Neural cell (in vitro differentiated cells): ENCODE results near the gene MYO5A. TPM values are rescaled to one million over a fixed set of nuclear protein-coding genes. Genes with fewer than 3 reads are reported as not detected.

Experiments
- H2AFZ ChIP-seq: fragments of 200-600, 300-800 bp; sonication (generic), shearing (Covaris generic); 2 replicates; pipeline ENCODE4 v1.6.0; 2014; ENCODE audit warnings: low read depth, mild to moderate bottlenecking, antibody characterized with exemption, low read length, moderate library complexity
- H3F3A ChIP-seq: fragments of 200-600 bp; shearing (Covaris generic); 2 replicates; pipeline ENCODE4 v1.6.1; 2016; ENCODE audit warnings: mild to moderate bottlenecking, moderate library complexity, mixed read lengths, antibody characterized with exemption, low read length; ENCODE audit not compliant: insufficient read depth, poor library complexity, severe bottlenecking
- H3K27ac ChIP-seq: fragments of 200-600, 300-800 bp; sonication (generic), shearing (Covaris generic); 2 replicates; pipeline ENCODE4 v1.5.1; 2014; ENCODE audit warnings: mild to moderate bottlenecking, low read length, moderate library complexity
- H3K27me3 ChIP-seq: fragments of 300-800, 200-600 bp; sonication (generic), shearing (Covaris generic); 2 replicates; pipeline ENCODE4 v1.6.0; 2014; ENCODE audit warnings: mild to moderate bottlenecking, low read depth, low read length, moderate library complexity; ENCODE audit not compliant: insufficient read depth
- H3K36me3 ChIP-seq: fragments of 300-800, 200-600 bp; sonication (generic), shearing (Covaris generic); 2 replicates; pipeline ENCODE4 v1.5.1; 2014; ENCODE audit warnings: mild to moderate bottlenecking, antibody characterized with exemption, low read length, moderate library complexity; ENCODE audit not compliant: insufficient read depth
- H3K4me2 ChIP-seq: fragments of 300-800, 200-600 bp; sonication (generic), shearing (Covaris generic); 2 replicates; pipeline ENCODE4 v1.6.0; 2014; ENCODE audit warnings: mild to moderate bottlenecking, low read length
- H3K4me3 ChIP-seq: fragments of 300-800, 200-600 bp; sonication (generic), shearing (Covaris generic); 2 replicates; pipeline ENCODE4 v1.5.1; 2014; ENCODE audit warnings: mild to moderate bottlenecking, low read length, moderate library complexity
- H3K79me2 ChIP-seq: fragments of 200-600 bp; shearing (Covaris generic); replicated peaks from 2 replicates; pipeline ENCODE4 v1.6.0; 2014; ENCODE audit warnings: mild to moderate bottlenecking, low read length, moderate library complexity; ENCODE audit not compliant: insufficient read depth
- H3K9ac ChIP-seq: fragments of 300-800, 200-600 bp; sonication (generic), shearing (Covaris generic); 2 replicates; pipeline ENCODE4 v1.6.1; 2016; ENCODE audit warnings: mild to moderate bottlenecking, low read length, mixed read lengths
- H3K9me2 ChIP-seq: fragments of 200-600 bp; shearing (Covaris generic); 2 replicates; pipeline ENCODE4 v1.6.1; 2016; ENCODE audit warnings: mild to moderate bottlenecking, low read length, mixed read lengths; ENCODE audit not compliant: insufficient read depth
- H3K9me3 ChIP-seq: fragments of 200-600, 300-800 bp; sonication (generic), shearing (Covaris generic); 2 replicates; pipeline ENCODE4 v1.6.1; 2016; ENCODE audit warnings: mild to moderate bottlenecking, mixed run types, low read length, moderate library complexity, mixed read lengths
- H4K20me1 ChIP-seq: fragments of 200-600 bp; shearing (Covaris generic); 2 replicates; pipeline ENCODE4 v1.6.1; 2016; ENCODE audit warnings: mild to moderate bottlenecking, mixed run types; ENCODE audit not compliant: insufficient read depth
- EP300 ChIP-seq: fragments of 450-650 bp; conservative IDR thresholded peaks from 2 replicates; pipeline ENCODE4 v1.6.1; 2014; ENCODE audit warnings: antibody characterized with exemption, mild to moderate bottlenecking, moderate library complexity; ENCODE audit not compliant: poor library complexity, severe bottlenecking
- EZH2 ChIP-seq: fragments of 200-600, 300-800 bp; shearing (Covaris generic), sonication (generic); IDR thresholded peaks from 2 replicates; pipeline ENCODE4 v1.6.1; 2014; ENCODE audit warnings: antibody characterized with exemption, low read length, borderline replicate concordance, mild to moderate bottlenecking; ENCODE audit not compliant: insufficient read depth, poor library complexity, severe bottlenecking
- MXI1 ChIP-seq: fragments of 450-650 bp; conservative IDR thresholded peaks from 2 replicates; pipeline ENCODE4 v1.6.1; 2014; ENCODE audit warnings: antibody characterized with exemption, mild to moderate bottlenecking; ENCODE audit not compliant: poor library complexity, severe bottlenecking
- POLR2AphosphoS5 ChIP-seq: IDR thresholded peaks from 2 replicates; pipeline ENCODE4 v1.6.1; 2012
- RAD21 ChIP-seq: fragments of 450-650 bp; conservative IDR thresholded peaks from 2 replicates; pipeline ENCODE4 v1.6.1; 2014; ENCODE audit warnings: antibody characterized with exemption, mild to moderate bottlenecking, moderate library complexity
- SMC3 ChIP-seq: fragments of 450-650 bp; conservative IDR thresholded peaks from 2 replicates; pipeline ENCODE4 v1.6.1; 2014; ENCODE audit warnings: antibody characterized with exemption, mild to moderate bottlenecking, moderate library complexity; ENCODE audit not compliant: poor library complexity
- TAF1 ChIP-seq: IDR thresholded peaks from 2 replicates; pipeline ENCODE4 v1.6.1; 2012; ENCODE audit warnings: low read depth
- polyA plus RNA-seq: library from polyadenylated mRNA; depleted of rRNA; stranded (reverse); fragments of >200 nt; gene quantifications from 2 replicates; pipeline ENCODE4 v1.2.3, GENCODE V29; 2014
- TF ChIP-seq, protein P1 (sequence below): fragments of 450-650 bp; IDR thresholded peaks from 2 replicates; pipeline ENCODE4 v1.5.1; 2014; ENCODE audit warnings: antibody characterized with exemption, mild to moderate bottlenecking, moderate library complexity; ENCODE audit not compliant: poor library complexity, severe bottlenecking
- TF ChIP-seq, protein P2 (sequence below): IDR thresholded peaks from 2 replicates; pipeline ENCODE4 v1.6.1; 2012; ENCODE audit warnings: borderline replicate concordance

Gene MYO5A
- polyA plus RNA-seq, 1 donor from 2014 or later, result 43.8 TPM

DNA sequence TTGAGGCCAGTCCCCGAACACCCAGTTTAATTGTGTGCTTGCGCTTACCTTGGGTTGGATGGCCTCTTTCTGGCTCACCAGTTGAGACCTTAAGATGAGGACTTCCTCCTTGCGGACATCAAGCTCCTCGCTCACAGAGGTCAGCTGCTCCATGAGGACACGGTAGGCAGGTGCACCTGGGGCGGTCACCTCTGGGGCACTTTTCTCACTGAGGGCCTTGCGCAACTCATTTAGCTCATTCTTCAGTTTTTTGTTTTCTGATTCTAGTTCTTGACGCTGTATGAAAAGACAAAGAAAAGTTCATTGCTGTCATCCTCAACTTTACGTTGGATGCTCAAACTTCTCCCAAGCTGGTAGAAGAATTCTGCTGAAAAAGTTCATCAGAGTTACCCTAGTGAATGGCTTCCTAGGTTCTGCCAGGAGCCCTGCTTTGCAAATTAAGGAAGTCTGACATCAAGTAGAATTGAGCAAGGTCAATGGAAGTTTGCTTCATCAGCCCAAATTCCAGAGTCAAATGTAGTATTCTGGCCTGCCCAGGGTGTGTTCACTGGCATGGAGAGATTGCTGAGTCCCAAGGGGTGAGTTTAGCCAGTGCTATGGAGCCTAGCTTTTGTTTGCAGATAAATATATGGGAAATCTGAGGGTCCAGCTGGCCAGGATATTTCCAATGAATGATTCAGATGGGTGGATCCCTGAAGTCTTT is 177.3 kb downstream of the MYO5A start:
- no peaks in the 10 kb centered on the region for H3K79me2 ChIP-seq
- H4K20me1 ChIP-seq, result no peaks in the 10 kb centered on the region
- H3K4me2 ChIP-seq, result no peak overlapping the region
- H3K9me2 ChIP-seq, result no peaks in the 10 kb centered on the region
- H3K9me3 ChIP-seq, result no peaks in the 10 kb centered on the region
- no peak overlapping the region for H2AFZ ChIP-seq
- H3K27ac ChIP-seq, result no peak overlapping the region
- H3F3A ChIP-seq, result no peaks in the 10 kb centered on the region
- no peak for TF ChIP-seq TAF1
- no peak for TF ChIP-seq MXI1
- TF ChIP-seq RAD21, result no peak
- TF ChIP-seq EP300, result no peak
- no peak for TF ChIP-seq EZH2
- TF ChIP-seq SMC3, result no peak
- H3K4me3 ChIP-seq, result no peak overlapping the region
- H3K36me3 ChIP-seq, result peaks cover 9% of the 10 kb centered on the region
- H3K27me3 ChIP-seq, result no peaks in the 10 kb centered on the region
- no peak overlapping the region for H3K9ac ChIP-seq

DNA sequence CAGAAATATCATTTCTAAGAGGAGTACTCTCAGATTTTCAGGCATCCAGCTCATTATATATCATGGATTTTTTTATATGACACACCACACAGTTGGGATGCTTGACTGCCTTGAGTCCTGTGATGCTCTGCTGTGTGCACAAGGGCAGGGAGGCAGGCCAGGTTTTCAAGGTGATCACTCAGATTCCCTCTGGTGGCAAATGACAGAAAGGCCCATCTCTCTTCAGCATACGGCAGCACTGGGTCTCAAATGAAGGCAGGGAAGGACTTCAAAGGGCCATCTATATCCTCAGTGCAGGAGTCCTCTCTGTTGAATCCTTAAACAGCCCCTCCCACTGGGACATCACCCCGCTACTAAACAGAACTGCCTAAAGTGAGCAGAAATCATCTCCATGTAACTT is 178.3 kb downstream of the MYO5A start:
- no peak for TF ChIP-seq MXI1
- TF ChIP-seq, protein P1, sequence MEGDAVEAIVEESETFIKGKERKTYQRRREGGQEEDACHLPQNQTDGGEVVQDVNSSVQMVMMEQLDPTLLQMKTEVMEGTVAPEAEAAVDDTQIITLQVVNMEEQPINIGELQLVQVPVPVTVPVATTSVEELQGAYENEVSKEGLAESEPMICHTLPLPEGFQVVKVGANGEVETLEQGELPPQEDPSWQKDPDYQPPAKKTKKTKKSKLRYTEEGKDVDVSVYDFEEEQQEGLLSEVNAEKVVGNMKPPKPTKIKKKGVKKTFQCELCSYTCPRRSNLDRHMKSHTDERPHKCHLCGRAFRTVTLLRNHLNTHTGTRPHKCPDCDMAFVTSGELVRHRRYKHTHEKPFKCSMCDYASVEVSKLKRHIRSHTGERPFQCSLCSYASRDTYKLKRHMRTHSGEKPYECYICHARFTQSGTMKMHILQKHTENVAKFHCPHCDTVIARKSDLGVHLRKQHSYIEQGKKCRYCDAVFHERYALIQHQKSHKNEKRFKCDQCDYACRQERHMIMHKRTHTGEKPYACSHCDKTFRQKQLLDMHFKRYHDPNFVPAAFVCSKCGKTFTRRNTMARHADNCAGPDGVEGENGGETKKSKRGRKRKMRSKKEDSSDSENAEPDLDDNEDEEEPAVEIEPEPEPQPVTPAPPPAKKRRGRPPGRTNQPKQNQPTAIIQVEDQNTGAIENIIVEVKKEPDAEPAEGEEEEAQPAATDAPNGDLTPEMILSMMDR, result no peak
- TF ChIP-seq SMC3, result no peak
- TF ChIP-seq, protein P2, sequence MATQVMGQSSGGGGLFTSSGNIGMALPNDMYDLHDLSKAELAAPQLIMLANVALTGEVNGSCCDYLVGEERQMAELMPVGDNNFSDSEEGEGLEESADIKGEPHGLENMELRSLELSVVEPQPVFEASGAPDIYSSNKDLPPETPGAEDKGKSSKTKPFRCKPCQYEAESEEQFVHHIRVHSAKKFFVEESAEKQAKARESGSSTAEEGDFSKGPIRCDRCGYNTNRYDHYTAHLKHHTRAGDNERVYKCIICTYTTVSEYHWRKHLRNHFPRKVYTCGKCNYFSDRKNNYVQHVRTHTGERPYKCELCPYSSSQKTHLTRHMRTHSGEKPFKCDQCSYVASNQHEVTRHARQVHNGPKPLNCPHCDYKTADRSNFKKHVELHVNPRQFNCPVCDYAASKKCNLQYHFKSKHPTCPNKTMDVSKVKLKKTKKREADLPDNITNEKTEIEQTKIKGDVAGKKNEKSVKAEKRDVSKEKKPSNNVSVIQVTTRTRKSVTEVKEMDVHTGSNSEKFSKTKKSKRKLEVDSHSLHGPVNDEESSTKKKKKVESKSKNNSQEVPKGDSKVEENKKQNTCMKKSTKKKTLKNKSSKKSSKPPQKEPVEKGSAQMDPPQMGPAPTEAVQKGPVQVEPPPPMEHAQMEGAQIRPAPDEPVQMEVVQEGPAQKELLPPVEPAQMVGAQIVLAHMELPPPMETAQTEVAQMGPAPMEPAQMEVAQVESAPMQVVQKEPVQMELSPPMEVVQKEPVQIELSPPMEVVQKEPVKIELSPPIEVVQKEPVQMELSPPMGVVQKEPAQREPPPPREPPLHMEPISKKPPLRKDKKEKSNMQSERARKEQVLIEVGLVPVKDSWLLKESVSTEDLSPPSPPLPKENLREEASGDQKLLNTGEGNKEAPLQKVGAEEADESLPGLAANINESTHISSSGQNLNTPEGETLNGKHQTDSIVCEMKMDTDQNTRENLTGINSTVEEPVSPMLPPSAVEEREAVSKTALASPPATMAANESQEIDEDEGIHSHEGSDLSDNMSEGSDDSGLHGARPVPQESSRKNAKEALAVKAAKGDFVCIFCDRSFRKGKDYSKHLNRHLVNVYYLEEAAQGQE, result no peak
- TF ChIP-seq EP300, result no peak
- no peak for TF ChIP-seq POLR2AphosphoS5
- TF ChIP-seq TAF1, result no peak
- TF ChIP-seq EZH2, result no peak
- TF ChIP-seq RAD21, result no peak
- H3K79me2 ChIP-seq, result no peaks in the 10 kb centered on the region

More for the DNA sequence above, 178.3 kb downstream of the MYO5A start:
- Histone ChIP-seq H3K27ac (no peak overlapping the region), H3K9ac (no peak overlapping the region), H3K4me2 (no peak overlapping the region), H3K36me3 (peaks cover 9% of the 10 kb centered on the region), H3F3A (no peaks in the 10 kb centered on the region), H4K20me1 (no peaks in the 10 kb centered on the region), H3K9me2 (no peaks in the 10 kb centered on the region), H3K27me3 (no peaks in the 10 kb centered on the region), H2AFZ (no peak overlapping the region), H3K4me3 (no peak overlapping the region), H3K9me3 (no peaks in the 10 kb centered on the region)
